ENCODE measurements around the gene DENND10.
"Not testable (repeated sequence)": the region's sequence is repeated elsewhere in the genome, so short reads cannot be mapped to it uniquely, and the experiment has no call there.

The DENND10 gene

GRCh38 chr10:119176166-119176565 lies 72.3 kb downstream of the DENND10 start:
- no peak for DNase-seq

GRCh38 chr10:119177708-119178371 lies 73.9 kb downstream of the DENND10 start:
- DNase-seq, result peak; percentile 24

DNA sequence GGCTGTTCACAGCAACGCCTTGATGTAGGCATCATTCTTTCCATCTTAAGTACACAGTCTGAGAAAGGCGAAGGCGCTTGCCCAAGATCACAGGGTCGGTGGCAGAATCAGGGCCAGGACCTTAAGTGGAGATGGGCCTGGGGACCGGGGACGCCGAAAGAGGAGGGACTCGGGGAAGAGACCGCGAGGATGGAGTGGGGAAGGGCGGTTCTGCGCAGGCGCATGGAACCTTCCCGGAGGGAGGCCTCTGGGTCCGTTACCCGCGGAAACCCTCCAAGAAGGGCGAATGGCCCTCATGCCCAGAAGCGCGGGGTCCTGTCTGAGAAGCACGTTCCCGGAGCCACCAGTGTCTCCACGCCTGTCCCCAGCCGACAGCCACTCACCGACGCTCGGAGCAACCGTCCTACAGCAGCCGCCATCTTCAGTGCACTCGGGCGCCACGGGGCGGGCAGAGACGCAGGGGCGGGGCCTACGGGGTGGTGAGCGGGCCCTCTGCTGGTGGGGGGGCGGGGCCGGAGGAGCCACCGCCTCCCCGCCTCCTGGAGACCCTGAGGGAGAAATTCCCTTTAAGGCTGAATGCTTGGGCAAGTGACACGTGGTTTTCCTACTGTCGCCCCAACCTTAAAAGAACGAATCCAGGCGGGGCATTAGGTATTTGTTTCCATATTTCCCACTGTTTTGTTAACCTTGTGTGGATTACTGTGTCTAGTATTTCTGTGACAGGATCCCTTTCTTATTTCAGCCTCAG lies 74.6 kb downstream of the DENND10 start, which contains the start of gene PRDX3:
Gene PRDX3, minus strand, starts transcription at position 441 of the 748 bp plus-strand sequence. Its CDS starts 22 bp downstream, at position 419.
- DNase-seq, result peak; percentile 88

DNA sequence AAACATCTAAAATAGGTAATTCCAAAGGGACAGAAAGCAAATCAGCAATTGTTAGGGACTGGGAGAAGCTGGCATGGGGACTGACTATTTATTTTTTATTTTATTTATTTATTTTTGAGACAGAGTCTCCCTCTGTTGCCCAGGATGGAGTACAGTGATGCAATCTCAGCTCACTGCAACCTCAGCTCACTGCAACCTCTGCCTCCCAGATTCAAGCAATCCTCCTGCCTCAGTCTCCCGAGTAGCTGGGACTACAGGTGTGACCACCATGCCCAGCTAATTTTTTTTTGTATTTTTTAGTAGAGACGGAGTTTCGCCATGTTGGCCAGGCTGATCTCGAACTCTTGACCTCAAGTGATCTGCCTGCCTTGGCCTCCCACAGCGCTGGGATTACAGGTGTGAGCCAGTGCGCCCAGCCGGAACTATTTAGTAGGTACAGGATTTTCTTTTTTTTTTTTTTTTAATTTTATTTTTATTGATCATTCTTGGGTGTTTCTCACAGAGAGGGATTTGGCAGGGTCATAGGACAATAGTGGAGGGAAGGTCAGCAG lies 77.0 kb downstream of the DENND10 start:
- DNase-seq, result not testable (repeated sequence)

GRCh38 chr10:119183664-119184412 lies 79.9 kb downstream of the DENND10 start:
- peak; percentile 20 for DNase-seq

All from inflammatory macrophage treated with lipopolysaccharide for 4 hours (primary cell).